Ovary (tissue), 9 donors: ENCODE measurements around the gene HDAC9. TPM values are rescaled to one million over a fixed set of nuclear protein-coding genes. Genes with fewer than 3 reads are reported as not detected.
"Not testable (repeated sequence)": the region's sequence is repeated elsewhere in the genome, so short reads cannot be mapped to it uniquely, and the experiment has no call there.

ENCODE experiments used
- DNase-seq, 5 donors: peaks; one replicate each; pipeline ENCODE4 v3.0.0-alpha.2; 2019 to 2020
- H3K27ac ChIP-seq, 2 donors: fragments of 200-600 bp; one replicate each; pipeline versions ENCODE4 v1.5.1 to v1.8.0; 2019 to 2022
- H3K27me3 ChIP-seq: fragments of 200-600 bp; one replicate; pipeline ENCODE4 v1.8.0; 2022
- H3K36me3 ChIP-seq: fragments of 200-600 bp; sonication (generic); one replicate; pipeline ENCODE4 v1.5.1; 2019
- H3K4me1 ChIP-seq: one replicate; pipeline ENCODE4 v1.8.1; 2013; ENCODE audit warnings: mild to moderate bottlenecking, moderate library complexity; ENCODE audit not compliant: insufficient read depth
- H3K4me3 ChIP-seq: fragments of 200-600 bp; sonication (generic); one replicate; pipeline ENCODE4 v1.5.1; 2017
- H3K9me3 ChIP-seq, 2 donors: fragments of 200-600 bp in 1 of 2; sonication (generic) in 1 of 2; one replicate each; pipeline versions ENCODE4 v1.5.1 to v1.8.1; 2013 to 2019; ENCODE audit warnings: mild to moderate bottlenecking in 1 of 2, moderate library complexity in 1 of 2
- EP300 ChIP-seq: sonication (generic); formaldehyde crosslinking; IDR thresholded peaks from one replicate; pipeline ENCODE4 v1.6.1; 2017; ENCODE audit warnings: antibody characterized with exemption
- POLR2A ChIP-seq: fragments of 450-650 bp; IDR thresholded peaks from one replicate; pipeline ENCODE4 v1.6.1; 2017; ENCODE audit warnings: antibody characterized with exemption, mild to moderate bottlenecking, moderate library complexity
- WGBS, 3 donors: extraction: QIAGEN DNeasy Blood & Tissue Kit in 1 of 3; methylation state at CpG; one replicate each; pipeline versions ENCODE4 v1.1.5 to v1.1.7; 2013 to 2017; 5-methylcytosine and 5-hydroxymethylcytosine counted together
- intact Hi-C, 4 donors: fragments of 100-400 bp; cut with DNase I; formaldehyde crosslinking; loops; one replicate each; pipeline versions ENCODE4 v1.11.0 to v1.15.1; 2022 to 2023
- polyA plus RNA-seq, 2 donors: library from polyadenylated mRNA; stranded (reverse); fragments of 200-250 nt in 1 of 2; fragments of 350-450 nt in 1 of 2; fragmentation: Illumina TruSeq in 1 of 2; extraction: RNeasy Lipid Tissue Mini Kit (QIAGEN cat#74804) in 1 of 2; gene quantifications; one replicate each; pipeline ENCODE4 v1.2.3, GENCODE V29; 2013 to 2014
- total RNA-seq, 7 donors: library from RNA; depleted of rRNA in 2 of 7; stranded (reverse); fragments of >200 nt in 2 of 7; fragmentation: NEBNext Ultra II Directional in 3 of 7; extraction: Animal tissue kit (Norgen Biotek cat#: 25700) in 3 of 7; gene quantifications; one replicate each; pipeline versions ENCODE4 v1.1.0 to v1.2.4, GENCODE V29; 2016 to 2023
- TF ChIP-seq, protein P1 (sequence below), 3 donors: fragments of 450-650 bp in 2 of 3; fragments of 200-600 bp in 1 of 3; IDR thresholded peaks; one replicate each; pipeline versions ENCODE4 v1.5.1 to v1.8.0; 2016 to 2022; ENCODE audit warnings: antibody characterized with exemption in 3 of 3, mild to moderate bottlenecking in 1 of 3
- donor health status: DM: no; HTN: no; CAD: no; lungs with moderate emphysema.
- donor health status: DM: no; HTN: no; CAD: no.
- donor health status: Bipolar disorder and iron deficiency.
- donor health status: DM: yes; HTN: yes; CAD: no.
- donor health status: DM: no; HTN: no; CAD: no.
- donor health status: DM: yes; HTN: yes; CAD: no.

Gene HDAC9
- total and polyA plus RNA-seq, 9 donors: 1.7 to 22.3 (median 6.0) TPM

DNA sequence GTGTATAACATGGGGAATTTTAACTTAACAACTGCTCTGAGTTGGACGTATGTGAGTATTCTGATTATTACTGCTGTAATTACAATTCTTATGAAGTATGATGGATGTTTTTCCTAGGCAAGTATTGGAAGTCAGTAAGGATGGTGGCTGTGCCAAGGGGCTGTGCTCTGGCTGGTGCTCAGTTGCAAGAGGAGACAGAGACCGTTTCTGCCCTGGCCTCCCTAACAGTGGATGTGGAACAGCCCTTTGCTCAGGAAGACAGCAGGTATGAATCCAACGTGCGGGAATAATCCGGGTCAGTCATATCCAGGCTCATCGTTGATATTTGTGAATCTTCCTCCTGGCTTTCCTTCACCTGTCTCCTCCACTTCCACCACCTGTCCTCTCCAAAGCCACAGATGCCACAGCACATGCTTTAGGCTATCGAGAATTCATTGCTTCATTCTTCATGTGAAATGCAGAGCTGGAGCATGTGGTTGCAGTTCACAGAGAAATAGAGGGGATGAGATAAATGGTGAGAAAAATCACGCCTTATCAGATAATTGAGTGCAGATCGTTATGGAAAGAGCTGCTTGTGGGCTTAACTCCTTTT, 480.2 kb downstream of the HDAC9 start:
- DNase-seq: no peak
- intact Hi-C loops: no loop called here
- Histone ChIP-seq H3K4me3 (no peak overlapping the region), H3K36me3 (no peaks in the 10 kb centered on the region), H3K4me1 (no peaks in the 10 kb centered on the region), H3K27ac (no peak overlapping the region), H3K27me3 (no peaks in the 10 kb centered on the region), H3K9me3 (no peaks in the 10 kb centered on the region)
- 67 to 72% (median 70%) methylated on average over 9 of the region's 9 CpGs for WGBS, 3 donors
- TF ChIP-seq EP300: no peak

- Histone ChIP-seq H3K4me3 (no peak overlapping the region), H3K27me3 (no peaks in the 10 kb centered on the region), H3K36me3 (no peaks in the 10 kb centered on the region), H3K9me3 (no peaks in the 10 kb centered on the region), H3K4me1 (no peaks in the 10 kb centered on the region), H3K27ac (no peak overlapping the region)
- intact Hi-C loops: no loop called here
- DNase-seq: no peak
- TF ChIP-seq, protein P1, sequence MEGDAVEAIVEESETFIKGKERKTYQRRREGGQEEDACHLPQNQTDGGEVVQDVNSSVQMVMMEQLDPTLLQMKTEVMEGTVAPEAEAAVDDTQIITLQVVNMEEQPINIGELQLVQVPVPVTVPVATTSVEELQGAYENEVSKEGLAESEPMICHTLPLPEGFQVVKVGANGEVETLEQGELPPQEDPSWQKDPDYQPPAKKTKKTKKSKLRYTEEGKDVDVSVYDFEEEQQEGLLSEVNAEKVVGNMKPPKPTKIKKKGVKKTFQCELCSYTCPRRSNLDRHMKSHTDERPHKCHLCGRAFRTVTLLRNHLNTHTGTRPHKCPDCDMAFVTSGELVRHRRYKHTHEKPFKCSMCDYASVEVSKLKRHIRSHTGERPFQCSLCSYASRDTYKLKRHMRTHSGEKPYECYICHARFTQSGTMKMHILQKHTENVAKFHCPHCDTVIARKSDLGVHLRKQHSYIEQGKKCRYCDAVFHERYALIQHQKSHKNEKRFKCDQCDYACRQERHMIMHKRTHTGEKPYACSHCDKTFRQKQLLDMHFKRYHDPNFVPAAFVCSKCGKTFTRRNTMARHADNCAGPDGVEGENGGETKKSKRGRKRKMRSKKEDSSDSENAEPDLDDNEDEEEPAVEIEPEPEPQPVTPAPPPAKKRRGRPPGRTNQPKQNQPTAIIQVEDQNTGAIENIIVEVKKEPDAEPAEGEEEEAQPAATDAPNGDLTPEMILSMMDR (IDR thresholded peaks at IDR 0.05): no peak
- TF ChIP-seq EP300 (no peak), POLR2A (no peak)
- 27 to 36% (median 33%) methylated on average over 6 of the region's 6 CpGs for WGBS, 3 donors
Measured at GRCh38 chr7:18976715-18977471, 481.3 kb downstream of the HDAC9 start.

- Histone ChIP-seq H3K4me1 (no peaks in the 10 kb centered on the region), H3K27ac (no peak overlapping the region)
Measured at GRCh38 chr7:18978108-18978495, 482.6 kb downstream of the HDAC9 start.

GRCh38 chr7:18990700-18991099, 495.2 kb downstream of the HDAC9 start:
- H3K9me3 ChIP-seq, H3K27me3 ChIP-seq, H3K27ac ChIP-seq, DNase-seq, H3K4me3 ChIP-seq, H3K4me1 ChIP-seq, H3K36me3 ChIP-seq, intact Hi-C loops: not testable (repeated sequence)
- 93 to 95% (median 95%) methylated on average over 20 of the region's 20 CpGs for WGBS, 3 donors

More at GRCh38 chr7:18978108-18978495, 482.6 kb downstream of the HDAC9 start:
- no peaks in the 10 kb centered on the region for H3K36me3 ChIP-seq
- H3K9me3 ChIP-seq: no peaks in the 10 kb centered on the region
- WGBS, 3 donors: 2 to 7% (median 5%) methylated on average over 2 of the region's 2 CpGs
- intact Hi-C loops: no loop called here
- no peaks in the 10 kb centered on the region for H3K27me3 ChIP-seq
- DNase-seq: no peak
- H3K4me3 ChIP-seq: no peak overlapping the region
- TF ChIP-seq, protein P1 (IDR thresholded peaks at IDR 0.05): no peak
- no peak for TF ChIP-seq EP300
- TF ChIP-seq POLR2A: no peak

- WGBS, 3 donors: 51 to 68% (median 55%) methylated on average over 3 of the region's 3 CpGs
- Histone ChIP-seq H3K4me1 (no peaks in the 10 kb centered on the region), H3K27ac (no peak overlapping the region), H3K4me3 (no peak overlapping the region), H3K27me3 (no peaks in the 10 kb centered on the region), H3K9me3 (no peaks in the 10 kb centered on the region), H3K36me3 (no peaks in the 10 kb centered on the region)
- TF ChIP-seq POLR2A: no peak
- TF ChIP-seq, protein P1 (IDR thresholded peaks at IDR 0.05): no peak
- no peak for TF ChIP-seq EP300
- intact Hi-C loops: no loop called here
- no peak for DNase-seq
Measured at GRCh38 chr7:18993933-18994668, 498.6 kb downstream of the HDAC9 start.
